HCT116 (cell line): ENCODE results near the gene SPOCK3. TPM values are rescaled to one million over a fixed set of nuclear protein-coding genes. Genes with fewer than 3 reads are reported as not detected.

Source experiments
- ATAC-seq: fragments of 200-7000 bp; cut with Tn5 transposase; 2 replicates; pipeline ENCODE4 v1.9.1; 2020; ENCODE audit warnings: mild to moderate bottlenecking, moderate library complexity
- BruUV-seq: library from RNA; stranded (reverse); fragments of 400-500 nt; replicated peaks from 2 replicates; lab custom pipeline; 2021; lab: Mats Ljungman, UMichigan
- CTCF ChIA-PET: fragments of 300-600 bp; sonication (Branson Sonifier 250); formaldehyde crosslinking; loops from one replicate; lab custom pipeline; 2021; ENCODE audit warnings: antibody characterized with exemption; lab: Charles Lee
- POLR2A ChIA-PET: fragments of 300-600, 350-600 bp; sonication (Branson Sonifier 250); formaldehyde crosslinking; loops from one replicate; lab custom pipeline; 2021; ENCODE audit warnings: antibody characterized with exemption; lab: Charles Lee
- RAD21 ChIA-PET, 2 experiments: fragments of 300-600 bp; sonication (Branson Sonifier 250); formaldehyde crosslinking; loops; one replicate each; lab custom pipeline; 2023; ENCODE audit warnings: low total read pairs in 2 of 2; ENCODE audit not compliant: uncharacterized antibody in 2 of 2, unreplicated experiment in 2 of 2, low non-redundant PET in 1 of 2; lab: Charles Lee
- DNase-seq: peaks from one replicate; pipeline ENCODE4 v3.0.0-alpha.2; 2010; ENCODE audit warnings: low read depth, low spot score
- H2AFZ ChIP-seq: fragments of 200-600 bp; shearing (Covaris generic), sonication (generic); 2 replicates; pipeline ENCODE4 v1.6.1; 2017; ENCODE audit warnings: low read depth, mixed run types, mixed read lengths, antibody characterized with exemption, low read length; ENCODE audit not compliant: poor library complexity, severe bottlenecking
- H3K27ac ChIP-seq: 2 replicates; pipeline ENCODE4 v1.5.1; 2012; ENCODE audit warnings: low read depth, low read length
- H3K27me3 ChIP-seq: fragments of 200-600 bp; sonication (generic); 2 replicates; pipeline ENCODE4 v1.6.1; 2016; ENCODE audit warnings: mixed run types, low read length, mixed read lengths; ENCODE audit not compliant: insufficient read depth
- H3K36me3 ChIP-seq, 2 experiments: fragments of 200-500 bp in 1 of 2; fragments of 200-600 bp in 1 of 2; sonication (Bioruptor generic) in 1 of 2; sonication (generic) in 1 of 2; 2 replicates each; pipeline versions ENCODE4 v1.5.1 to v1.6.1; 2014 to 2016; ENCODE audit warnings: low read length in 2 of 2, inconsistent platforms in 1 of 2, mixed read lengths in 1 of 2, mixed run types in 1 of 2; ENCODE audit not compliant: insufficient read depth in 2 of 2, control insufficient read depth in 1 of 2
- H3K4me1 ChIP-seq, 2 experiments: fragments of 200-600 bp in 1 of 2; sonication (generic) in 1 of 2; 2 replicates each; pipeline versions ENCODE4 v1.5.1 to v1.6.1; 2012 to 2017; ENCODE audit warnings: low read length in 2 of 2, inconsistent platforms in 1 of 2, mild to moderate bottlenecking in 1 of 2, mixed read lengths in 1 of 2, mixed run types in 1 of 2, moderate library complexity in 1 of 2; ENCODE audit not compliant: insufficient read depth in 2 of 2, control insufficient read depth in 1 of 2
- H3K4me2 ChIP-seq: fragments of 200-600 bp; sonication (generic); 2 replicates; pipeline ENCODE4 v1.6.1; 2017; ENCODE audit warnings: mixed run types, low read length, mixed read lengths
- H3K4me3 ChIP-seq, 2 experiments: fragments of 200-600 bp in 1 of 2; sonication (generic) in 1 of 2; replicated peaks in 1 of 2; 2 replicates each; pipeline ENCODE4 v1.5.1; 2011 to 2016; ENCODE audit warnings: low read length in 2 of 2, control low read depth in 1 of 2, low read depth in 1 of 2, mild to moderate bottlenecking in 1 of 2, mixed read lengths in 1 of 2, mixed run types in 1 of 2
- H3K79me2 ChIP-seq: fragments of 200-600 bp; sonication (generic); 2 replicates; pipeline ENCODE4 v1.6.1; 2017; ENCODE audit warnings: mild to moderate bottlenecking, mixed run types, low read length, moderate library complexity, mixed read lengths; ENCODE audit not compliant: insufficient read depth
- H3K9ac ChIP-seq: fragments of 200-600 bp; sonication (generic); 2 replicates; pipeline ENCODE4 v1.6.1; 2016; ENCODE audit warnings: low read length, mixed read lengths
- H3K9me2 ChIP-seq: fragments of 200-600 bp; sonication (generic), shearing (Covaris generic); 2 replicates; pipeline ENCODE4 v1.6.1; 2017; ENCODE audit warnings: mixed run types, mild to moderate bottlenecking, moderate library complexity; ENCODE audit not compliant: insufficient read depth
- H3K9me3 ChIP-seq, 2 experiments: fragments of 200-500 bp in 1 of 2; fragments of 200-600 bp in 1 of 2; sonication (Bioruptor generic) in 1 of 2; sonication (generic) in 1 of 2; 2 replicates each; pipeline ENCODE4 v1.6.1; 2014 to 2017; ENCODE audit warnings: low read length in 2 of 2, mixed read lengths in 2 of 2, inconsistent platforms in 1 of 2, low read depth in 1 of 2, mild to moderate bottlenecking in 1 of 2, mixed run types in 1 of 2, moderate library complexity in 1 of 2; ENCODE audit not compliant: control insufficient read depth in 1 of 2, insufficient read depth in 1 of 2
- H4K20me1 ChIP-seq: fragments of 200-600 bp; sonication (generic), shearing (Covaris generic); 2 replicates; pipeline ENCODE4 v1.6.1; 2017; ENCODE audit warnings: mixed run types, mild to moderate bottlenecking, moderate library complexity; ENCODE audit not compliant: insufficient read depth
- ELF1 ChIP-seq: IDR thresholded peaks from 2 replicates; pipeline ENCODE4 v1.6.1; 2012; ENCODE audit warnings: low read depth, borderline replicate concordance
- EZH2 ChIP-seq: fragments of 200-600 bp; sonication (generic); IDR thresholded peaks from 2 replicates; pipeline ENCODE4 v1.6.1; 2017; ENCODE audit warnings: antibody characterized with exemption, mixed run types
- EZH2phosphoT487 ChIP-seq: fragments of 200-600 bp; IDR thresholded peaks from 2 replicates; pipeline ENCODE4 v1.6.1; 2018; ENCODE audit warnings: antibody characterized with exemption, borderline replicate concordance
- FOSL1 ChIP-seq: IDR thresholded peaks from 2 replicates; pipeline ENCODE4 v1.6.1; 2012; ENCODE audit warnings: low read depth
- JUND ChIP-seq: IDR thresholded peaks from 2 replicates; pipeline ENCODE4 v1.6.1; 2012
- POLR2A ChIP-seq: IDR thresholded peaks from 2 replicates; pipeline ENCODE4 v1.7.0; 2011; ENCODE audit warnings: borderline replicate concordance; ENCODE audit not compliant: insufficient read depth, insufficient read length; ENCODE audit errors: extremely low read depth
- POLR2AphosphoS5 ChIP-seq: IDR thresholded peaks from 2 replicates; pipeline ENCODE4 v1.6.1; 2011; ENCODE audit warnings: mild to moderate bottlenecking, low read depth, low read length, moderate library complexity
- RAD21 ChIP-seq: IDR thresholded peaks from 2 replicates; pipeline ENCODE4 v1.6.1; 2012; ENCODE audit warnings: low read depth, mild to moderate bottlenecking
- REST ChIP-seq: IDR thresholded peaks from 2 replicates; pipeline ENCODE4 v1.6.1; 2012; ENCODE audit warnings: low read depth
- SIN3A ChIP-seq: IDR thresholded peaks from 2 replicates; pipeline ENCODE4 v1.6.1; 2012; ENCODE audit warnings: low read depth
- SRF ChIP-seq: IDR thresholded peaks from 2 replicates; pipeline ENCODE4 v1.6.1; 2012; ENCODE audit warnings: low read depth
- TCF7L2 ChIP-seq: IDR thresholded peaks from 2 replicates; pipeline ENCODE4 v1.7.0; 2011; ENCODE audit warnings: borderline replicate concordance, inconsistent platforms; ENCODE audit not compliant: insufficient read depth, insufficient read length; ENCODE audit errors: extremely low read depth
- YY1 ChIP-seq: IDR thresholded peaks from 2 replicates; pipeline ENCODE4 v1.6.1; 2011; ENCODE audit warnings: low read length, low read depth, moderate library complexity, mild to moderate bottlenecking; ENCODE audit not compliant: insufficient replicate concordance; ENCODE audit errors: extremely low read depth
- ZFX ChIP-seq: fragments of 450-650 bp; IDR thresholded peaks from 2 replicates; pipeline ENCODE4 v1.6.1; 2017
- intact Hi-C: fragments of 100-400 bp; cut with micrococcal nuclease; formaldehyde crosslinking; loops from 2 replicates; pipeline ENCODE4 v1.10.0; 2022
- total RNA-seq: library from RNA; stranded (reverse); gene quantifications from one replicate; pipeline ENCODE4 v1.2.1, GENCODE V29; 2021; ENCODE audit not compliant: unreplicated experiment
- TF ChIP-seq, protein P1 (sequence below): IDR thresholded peaks from 2 replicates; pipeline ENCODE4 v1.6.1; 2012

Gene SPOCK3
- total RNA-seq, 1 experiment from 2014 or later, result 1.7 TPM

- TF ChIP-seq, protein P1, sequence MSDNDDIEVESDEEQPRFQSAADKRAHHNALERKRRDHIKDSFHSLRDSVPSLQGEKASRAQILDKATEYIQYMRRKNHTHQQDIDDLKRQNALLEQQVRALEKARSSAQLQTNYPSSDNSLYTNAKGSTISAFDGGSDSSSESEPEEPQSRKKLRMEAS, result no peak
- TF ChIP-seq SRF (no peak), POLR2AphosphoS5 (no peak), YY1 (no peak), POLR2A (no peak), TCF7L2 (no peak), SIN3A (no peak), EZH2phosphoT487 (no peak), RAD21 (no peak)
- Histone ChIP-seq H3K27me3 (no peaks in the 10 kb centered on the region), H3K79me2 (no peaks in the 10 kb centered on the region), H3K9me2 (no peaks in the 10 kb centered on the region), H3K9me3 (no peaks in the 10 kb centered on the region), H3K36me3 (no peaks in the 10 kb centered on the region), H2AFZ (no peak overlapping the region), H3K4me1 (peaks cover 6 to 8% of the 10 kb centered on the region in 2 experiments; a peak in 2 of 4 replicates), H4K20me1 (no peaks in the 10 kb centered on the region), H3K4me2 (no peak overlapping the region), H3K27ac (no peak overlapping the region), H3K9ac (no peak overlapping the region), H3K4me3 (no peak overlapping the region)
- ChIA-PET RAD21 (no interaction called here), POLR2A (no interaction called here), CTCF (no interaction called here)
- BruUV-seq, result no TSS peak
- no peak for ATAC-seq
- intact Hi-C loops, result no loop called here
- no peak for DNase-seq
These were observed 205.3 kb downstream of the SPOCK3 start for GRCh38 chr4:167028976-167029375.

GRCh38 chr4:167025670-167026069 lies 208.6 kb downstream of the SPOCK3 start:
- intact Hi-C loops, result no loop called here
- no peaks in the 10 kb centered on the region for H4K20me1 ChIP-seq
- H3K9me3 ChIP-seq, result no peaks in the 10 kb centered on the region
- H3K4me2 ChIP-seq, result no peak overlapping the region
- BruUV-seq, result no TSS peak
- no peak for TF ChIP-seq JUND
- TF ChIP-seq RAD21, result no peak
- no peak for TF ChIP-seq EZH2
- TF ChIP-seq SRF, result no peak
- no peak for TF ChIP-seq ELF1
- no peak for TF ChIP-seq ZFX
- TF ChIP-seq REST, result no peak
- no peak for TF ChIP-seq POLR2A
- no peak for TF ChIP-seq SIN3A
- no peak for TF ChIP-seq TCF7L2
- TF ChIP-seq FOSL1, result no peak
- no peak for TF ChIP-seq POLR2AphosphoS5
- no peaks in the 10 kb centered on the region for H3K36me3 ChIP-seq
- H2AFZ ChIP-seq, result no peak overlapping the region
- H3K4me3 ChIP-seq, result no peak overlapping the region
- no peaks in the 10 kb centered on the region for H3K27me3 ChIP-seq
- H3K79me2 ChIP-seq, result no peaks in the 10 kb centered on the region
- ChIA-PET CTCF (no interaction called here), RAD21 (no interaction called here), POLR2A (no interaction called here)
- DNase-seq, result no peak
- no peak overlapping the region for H3K9ac ChIP-seq
- no peak for ATAC-seq
- no peaks in the 10 kb centered on the region; a peak in 1 of 4 replicates for H3K4me1 ChIP-seq
- no peaks in the 10 kb centered on the region for H3K9me2 ChIP-seq
- H3K27ac ChIP-seq, result no peak overlapping the region
